Activated naive CD8-positive, alpha-beta T cell treated with anti-CD3 and anti-CD28 coated beads, Interleukin-2, amount 50 U/mL, for 24 hours (primary cell): ENCODE data around the gene ATP6V1G2.
"Not testable (repeated sequence)": the region's sequence is repeated elsewhere in the genome, so short reads cannot be mapped to it uniquely, and the experiment has no call there.

Experiments
- ATAC-seq: fragments of 150-1000 bp; cut with Tn5 transposase; one replicate; pipeline ENCODE4 v1.10.0; 2021
- DNase-seq: peaks from one replicate; pipeline ENCODE4 v3.0.0; 2021
- H3K27ac Mint-ChIP-seq: one replicate; pipeline ENCODE4 v1.8.0; 2021; ENCODE audit warnings: mild to moderate bottlenecking, mixed read lengths
- H3K27me3 Mint-ChIP-seq: one replicate; pipeline ENCODE4 v1.8.0; 2021; ENCODE audit warnings: mixed read lengths
- H3K36me3 Mint-ChIP-seq: one replicate; pipeline ENCODE4 v1.8.0; 2021; ENCODE audit warnings: low read depth, mixed read lengths
- H3K4me1 Mint-ChIP-seq: one replicate; pipeline ENCODE4 v1.8.0; 2021; ENCODE audit warnings: mixed read lengths
- H3K4me3 Mint-ChIP-seq: one replicate; pipeline ENCODE4 v1.8.0; 2021; ENCODE audit warnings: mild to moderate bottlenecking, moderate library complexity, mixed read lengths
- H3K9me3 Mint-ChIP-seq: one replicate; pipeline ENCODE4 v1.8.0; 2021; ENCODE audit warnings: mixed read lengths

ATP6V1G2 gene

DNA sequence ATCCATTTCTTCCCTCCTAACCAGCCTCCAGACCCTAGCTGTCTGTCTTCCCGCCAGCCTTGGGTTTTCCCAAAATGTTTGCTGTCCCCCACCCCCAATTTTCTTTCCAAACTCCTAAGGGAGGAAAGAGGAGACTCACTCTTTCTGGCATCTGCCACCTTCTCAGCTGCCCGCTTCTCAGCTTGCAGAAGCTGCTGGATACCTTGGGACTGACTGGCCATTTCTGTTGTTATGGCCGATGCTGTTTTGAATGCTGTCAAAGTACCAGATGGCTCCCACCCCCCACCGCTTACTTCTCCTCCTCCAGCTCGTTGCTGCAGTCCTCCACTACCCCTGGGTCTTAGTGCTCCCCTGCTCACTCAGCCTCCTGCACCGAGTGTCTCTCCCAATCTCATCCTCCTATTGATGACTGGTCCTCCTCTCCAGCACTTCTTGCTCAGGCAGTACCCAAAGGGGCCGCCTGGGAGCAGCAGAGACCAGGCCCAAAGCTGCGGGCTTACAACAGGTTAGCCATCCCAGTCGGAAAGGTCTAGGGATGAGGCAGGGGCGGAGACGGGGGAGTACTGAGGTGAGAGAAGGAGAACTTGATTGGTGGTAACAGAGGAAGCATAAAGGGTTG, at the start of gene ATP6V1G2:
Gene ATP6V1G2, minus strand, starts transcription at position 270 of the 619 bp plus-strand sequence. Its CDS starts 49 bp downstream, at position 221.
- Mint-ChIP-seq H3K27me3 (no peaks in the 10 kb centered on the region), H3K27ac (peak within 1 kb of the TSS; percentile 89), H3K9me3 (no peaks in the 10 kb centered on the region), H3K36me3 (peaks cover 18% of the 10 kb centered on the region), H3K4me3 (peak within 1 kb of the TSS; percentile 86), H3K4me1 (peaks cover 62% of the 10 kb centered on the region)
- ATAC-seq (peak; percentile 77), DNase-seq (peak; percentile 93)

GRCh38 chr6:31592396-31592771, 46.0 kb upstream of the ATP6V1G2 start:
- H3K4me1 Mint-ChIP-seq = peaks cover 61% of the 10 kb centered on the region
- ATAC-seq (no peak), DNase-seq (no peak)

DNA sequence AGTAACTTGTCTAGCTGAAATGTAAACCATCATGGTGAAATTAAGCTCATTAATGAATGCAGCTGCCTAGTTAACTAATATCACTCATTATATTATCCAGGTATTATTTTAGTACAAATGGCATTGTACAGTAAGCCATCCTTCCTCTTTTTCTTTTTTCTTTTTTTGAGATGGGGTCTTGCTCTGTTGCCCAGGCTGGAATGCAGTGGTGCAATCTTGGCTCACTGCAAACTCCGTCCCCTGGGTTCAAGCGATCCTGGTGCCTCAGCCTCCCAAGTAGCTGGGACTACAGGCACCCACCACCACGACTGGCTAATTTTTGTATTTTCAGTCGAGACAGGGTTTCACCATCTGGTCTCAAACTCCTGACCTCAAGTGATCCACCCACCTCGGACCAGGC, 44.3 kb upstream of the ATP6V1G2 start:
- H3K27ac Mint-ChIP-seq, H3K4me3 Mint-ChIP-seq, DNase-seq: not testable (repeated sequence)

More at GRCh38 chr6:31592396-31592771, 46.0 kb upstream of the ATP6V1G2 start:
- Mint-ChIP-seq H3K9me3 (no peaks in the 10 kb centered on the region), H3K27ac (peak overlapping the region; percentile 87), H3K27me3 (no peaks in the 10 kb centered on the region), H3K36me3 (no peaks in the 10 kb centered on the region), H3K4me3 (peak overlapping the region; percentile 70)

GRCh38 chr6:31588871-31589650, 42.7 kb upstream of the ATP6V1G2 start:
- Mint-ChIP-seq H3K27ac (peak overlapping the region; percentile 82), H3K9me3 (no peaks in the 10 kb centered on the region), H3K27me3 (no peaks in the 10 kb centered on the region), H3K4me3 (peak overlapping the region; percentile 27), H3K4me1 (peaks cover 72% of the 10 kb centered on the region), H3K36me3 (peaks cover 2% of the 10 kb centered on the region)
- DNase-seq = no peak
- no peak for ATAC-seq

More for the DNA sequence above, 44.3 kb upstream of the ATP6V1G2 start:
- H3K36me3 Mint-ChIP-seq, H3K9me3 Mint-ChIP-seq, ATAC-seq, H3K27me3 Mint-ChIP-seq: not testable (repeated sequence)
- peaks cover 66% of the 10 kb centered on the region for H3K4me1 Mint-ChIP-seq

DNA sequence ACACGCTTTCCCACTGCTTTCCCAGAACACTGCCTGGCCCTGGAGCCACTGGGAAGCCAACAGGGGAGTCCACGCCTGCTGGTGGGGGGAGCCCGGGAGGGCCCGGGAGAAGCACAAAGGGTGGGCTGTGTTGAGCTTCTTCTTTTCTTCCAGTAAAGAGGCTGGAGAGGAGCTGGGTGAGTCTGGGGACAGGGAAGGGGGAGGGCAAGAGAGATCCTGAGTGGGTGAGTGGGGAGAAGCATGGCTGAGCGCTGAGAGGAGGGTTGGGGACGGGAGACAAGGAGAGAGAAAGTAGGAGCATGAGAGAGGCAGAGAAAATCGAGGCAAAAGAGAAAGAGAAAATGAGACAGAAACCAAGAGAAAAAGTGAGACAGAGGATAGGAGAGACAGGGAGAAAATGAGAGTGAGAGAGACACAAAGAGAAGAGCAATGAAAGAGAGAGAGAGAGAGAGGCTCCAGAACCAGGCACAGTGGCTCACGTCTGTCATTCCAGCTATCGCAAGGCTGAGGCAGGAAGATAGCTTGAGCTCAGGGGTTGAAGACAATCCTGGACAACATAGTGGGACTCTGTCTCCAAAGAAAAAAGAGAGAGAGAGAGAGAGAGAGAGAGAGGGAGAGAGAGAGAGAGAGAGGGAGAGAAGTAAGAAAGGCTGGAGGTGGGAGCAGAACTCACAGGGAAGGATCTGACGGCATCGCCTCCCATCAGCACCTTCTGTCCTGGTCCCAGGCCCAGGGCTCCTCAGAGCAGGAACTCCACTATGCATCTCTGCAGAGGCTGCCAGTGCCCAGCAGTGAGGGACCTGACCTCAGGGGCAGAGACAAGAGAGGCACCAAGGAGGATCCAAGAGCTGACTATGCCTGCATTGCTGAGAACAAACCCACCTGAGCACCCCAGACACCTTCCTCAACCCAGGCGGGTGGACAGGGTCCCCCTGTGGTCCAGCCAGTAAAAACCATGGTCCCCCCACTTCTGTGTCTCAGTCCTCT, 41.7 kb upstream of the ATP6V1G2 start:
- no peaks in the 10 kb centered on the region for H3K27me3 Mint-ChIP-seq
- peaks cover 2% of the 10 kb centered on the region for H3K36me3 Mint-ChIP-seq
- ATAC-seq = no peak
- no peaks in the 10 kb centered on the region for H3K9me3 Mint-ChIP-seq
- no peak for DNase-seq
- H3K4me3 Mint-ChIP-seq = peak overlapping the region; percentile 77
- peak overlapping the region; percentile 81 for H3K27ac Mint-ChIP-seq
- H3K4me1 Mint-ChIP-seq = peaks cover 70% of the 10 kb centered on the region

DNA sequence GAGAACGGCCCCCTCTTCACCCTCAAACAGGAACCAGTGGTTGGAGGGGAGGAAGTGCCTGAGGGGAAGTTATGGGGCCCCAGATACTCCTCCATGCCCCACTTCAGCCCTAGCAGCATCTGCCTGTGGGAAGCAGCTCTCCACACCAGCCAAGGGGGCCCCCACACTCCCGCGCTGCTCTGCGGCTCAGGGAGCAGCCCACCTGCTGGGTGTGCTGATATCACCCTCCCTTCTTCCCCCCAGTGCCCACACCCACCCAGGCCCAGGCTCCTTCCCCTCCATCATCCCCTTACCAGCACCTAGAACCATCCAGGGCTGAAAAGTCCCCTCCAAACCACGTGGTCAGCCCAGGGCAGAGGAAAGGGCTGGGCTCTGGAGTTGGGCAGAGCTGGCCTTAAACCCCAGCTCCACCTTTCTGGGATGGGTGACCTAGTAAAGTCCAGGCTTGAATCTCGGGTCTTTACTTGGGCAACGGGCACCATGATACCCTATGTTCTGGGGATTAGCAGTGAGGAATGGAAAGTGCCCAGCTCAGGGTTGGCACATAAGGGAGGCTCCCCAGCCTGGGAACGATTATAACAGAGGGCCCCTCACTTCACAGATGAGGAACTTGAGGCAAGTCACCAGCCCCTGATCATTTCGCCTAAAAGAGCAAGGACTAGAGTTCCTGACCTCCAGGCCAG, 40.3 kb upstream of the ATP6V1G2 start:
- H3K27ac Mint-ChIP-seq = peak overlapping the region; percentile 79
- peak; percentile 30 for ATAC-seq
- DNase-seq = no peak

GRCh38 chr6:31586008-31586407, 39.6 kb upstream of the ATP6V1G2 start, which contains the start of gene LST1:
Gene LST1 (plus strand): TSS chr6:31586277. CDS start chr6:31587300, 1,023 bp downstream.
- no peak for DNase-seq
- H3K36me3 Mint-ChIP-seq = peaks cover 8% of the 10 kb centered on the region
- no peaks in the 10 kb centered on the region for H3K27me3 Mint-ChIP-seq
- no peak for ATAC-seq
- no peaks in the 10 kb centered on the region for H3K9me3 Mint-ChIP-seq
- peaks cover 71% of the 10 kb centered on the region for H3K4me1 Mint-ChIP-seq
- peak within 1 kb of the TSS; percentile 77 for H3K4me3 Mint-ChIP-seq
- peak within 1 kb of the TSS; percentile 79 for H3K27ac Mint-ChIP-seq

More for the DNA sequence above, 40.3 kb upstream of the ATP6V1G2 start:
- no peaks in the 10 kb centered on the region for H3K27me3 Mint-ChIP-seq
- H3K4me3 Mint-ChIP-seq = peak overlapping the region; percentile 77
- H3K36me3 Mint-ChIP-seq = peaks cover 4% of the 10 kb centered on the region
- peaks cover 71% of the 10 kb centered on the region for H3K4me1 Mint-ChIP-seq
- H3K9me3 Mint-ChIP-seq = no peaks in the 10 kb centered on the region

DNA sequence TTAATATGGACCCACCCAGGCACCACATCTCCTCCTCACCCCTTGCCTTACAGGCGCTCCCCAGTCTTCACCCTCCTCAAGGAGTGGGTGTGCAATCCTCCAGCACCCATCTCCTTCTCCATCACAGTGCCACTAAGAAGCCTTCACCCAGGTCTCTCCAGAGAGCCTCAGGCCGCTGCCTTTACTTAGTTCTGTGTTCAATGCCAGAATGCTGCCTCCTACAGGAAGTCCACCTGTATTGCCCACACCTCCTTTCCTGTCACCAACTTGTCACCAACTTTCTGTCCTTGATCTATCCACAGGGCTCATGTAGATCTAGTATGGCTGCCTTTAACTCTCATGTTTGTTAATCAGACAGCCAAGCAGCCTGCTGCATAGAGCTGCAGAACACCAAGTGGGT, 39.1 kb upstream of the ATP6V1G2 start:
- no peaks in the 10 kb centered on the region for H3K27me3 Mint-ChIP-seq
- H3K36me3 Mint-ChIP-seq = peaks cover 10% of the 10 kb centered on the region
- peak overlapping the region; percentile 79 for H3K27ac Mint-ChIP-seq
- H3K4me3 Mint-ChIP-seq = peak overlapping the region; percentile 77
- peaks cover 69% of the 10 kb centered on the region for H3K4me1 Mint-ChIP-seq
- H3K9me3 Mint-ChIP-seq = no peaks in the 10 kb centered on the region
- ATAC-seq = peak; percentile 17
- no peak for DNase-seq

DNA sequence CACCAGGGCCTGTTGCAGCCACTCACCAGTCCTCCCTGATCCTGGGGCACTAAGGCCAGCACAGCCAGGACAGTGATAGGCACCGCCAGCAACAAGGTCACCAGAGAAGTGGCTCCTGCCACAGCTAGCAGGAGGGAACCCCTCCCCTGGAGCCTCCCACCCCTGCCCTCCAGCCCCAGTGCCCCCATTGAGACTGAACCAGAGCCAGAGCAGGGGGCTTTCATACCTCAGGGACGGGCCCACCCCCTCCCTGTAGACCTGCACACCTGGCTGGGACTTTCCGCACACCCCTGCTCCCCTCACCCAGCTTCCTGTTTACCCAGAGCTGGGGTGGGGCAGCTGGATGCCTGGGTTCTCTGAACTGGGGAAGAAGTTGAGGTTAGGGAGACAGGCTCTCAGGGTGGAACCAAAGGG, 35.8 kb upstream of the ATP6V1G2 start, which contains the start of gene LTB:
Gene LTB, minus strand, starts transcription at position 195 of the 414 bp plus-strand sequence. Its CDS starts 7 bp downstream, at position 188.
- DNase-seq (no peak), ATAC-seq (no peak)
- Mint-ChIP-seq H3K4me1 (peaks cover 75% of the 10 kb centered on the region), H3K36me3 (peaks cover 32% of the 10 kb centered on the region), H3K27me3 (no peaks in the 10 kb centered on the region), H3K27ac (peak within 1 kb of the TSS; percentile 87), H3K9me3 (no peaks in the 10 kb centered on the region), H3K4me3 (peak within 1 kb of the TSS; percentile 99)

DNA sequence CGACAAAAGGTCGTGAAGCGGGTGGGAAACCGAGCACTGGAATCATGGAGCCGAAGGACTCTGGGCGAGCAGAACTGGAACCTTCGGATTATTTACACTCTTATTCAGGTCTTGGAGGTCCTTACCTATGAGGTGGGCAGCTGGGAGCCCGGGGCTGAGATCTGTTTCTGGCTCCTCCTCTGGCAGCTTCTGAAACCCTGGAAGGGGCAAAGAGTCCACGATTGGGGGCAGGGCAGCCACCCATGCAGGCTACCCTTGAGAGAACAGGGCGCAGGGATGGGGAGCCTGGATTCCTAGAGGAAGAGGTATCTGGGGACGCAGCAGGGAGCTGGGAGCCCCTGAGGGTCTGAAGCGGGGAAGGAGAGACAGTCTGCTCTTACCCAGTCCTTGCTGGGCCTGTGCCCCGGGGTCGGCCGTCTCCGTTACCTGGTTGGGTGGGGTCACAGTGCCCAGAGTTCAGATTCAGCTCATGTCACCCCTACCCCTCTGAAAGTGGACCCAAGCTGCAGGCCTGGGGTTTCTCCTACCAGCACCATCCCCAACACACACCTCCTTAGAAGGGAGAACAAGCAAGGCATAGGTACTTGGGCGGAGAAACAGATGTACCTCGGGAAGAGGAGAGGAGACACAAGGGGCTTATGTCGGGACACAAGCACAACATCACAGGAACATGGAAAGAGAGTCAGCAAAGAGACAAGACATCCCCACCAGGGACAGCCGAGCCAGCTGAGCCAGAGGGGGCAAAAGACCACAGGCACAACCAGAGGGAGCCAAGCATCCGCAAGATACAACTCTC, 35.2 kb upstream of the ATP6V1G2 start:
- Mint-ChIP-seq H3K27ac (peak overlapping the region; percentile 87), H3K9me3 (no peaks in the 10 kb centered on the region), H3K27me3 (no peaks in the 10 kb centered on the region), H3K4me3 (peak overlapping the region; percentile 99), H3K36me3 (peaks cover 38% of the 10 kb centered on the region), H3K4me1 (peaks cover 74% of the 10 kb centered on the region)
- ATAC-seq (no peak), DNase-seq (no peak)

DNA sequence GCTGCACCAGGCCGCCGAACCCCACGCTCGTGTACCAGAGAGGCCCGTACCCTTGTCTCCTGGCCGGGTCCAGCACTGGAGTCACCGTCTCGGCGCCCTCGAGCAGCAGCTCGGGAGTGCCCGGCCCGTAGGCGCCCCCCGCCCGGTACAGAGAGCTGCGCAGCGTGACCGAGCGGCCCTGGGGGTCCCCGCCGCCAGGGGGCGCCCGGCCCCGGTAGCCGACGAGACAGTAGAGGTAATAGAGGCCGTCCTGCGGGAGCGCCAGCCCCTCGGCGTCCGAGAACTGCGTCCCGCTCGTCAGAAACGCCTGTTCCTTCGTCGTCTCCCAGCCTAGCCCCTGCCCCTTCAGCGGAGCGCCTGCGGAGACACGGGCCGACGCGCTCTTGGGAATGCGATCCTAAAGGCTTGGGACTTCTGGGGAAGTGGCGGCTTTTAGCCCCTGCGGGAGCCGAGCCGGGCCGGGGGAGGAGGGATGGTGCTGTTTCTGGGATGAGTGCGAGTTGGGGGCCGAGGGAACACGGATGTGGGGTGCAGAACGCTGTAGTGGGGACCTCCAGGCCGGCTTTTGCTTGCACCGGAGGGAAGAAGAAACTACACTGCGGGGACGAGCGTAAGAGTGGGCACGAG, 34.5 kb upstream of the ATP6V1G2 start:
- Mint-ChIP-seq H3K36me3 (peaks cover 45% of the 10 kb centered on the region), H3K4me3 (peak overlapping the region; percentile 99), H3K27ac (peak overlapping the region; percentile 87), H3K9me3 (no peaks in the 10 kb centered on the region), H3K27me3 (no peaks in the 10 kb centered on the region), H3K4me1 (peaks cover 74% of the 10 kb centered on the region)
- DNase-seq (peak; percentile 95), ATAC-seq (peak; percentile 78)

DNA sequence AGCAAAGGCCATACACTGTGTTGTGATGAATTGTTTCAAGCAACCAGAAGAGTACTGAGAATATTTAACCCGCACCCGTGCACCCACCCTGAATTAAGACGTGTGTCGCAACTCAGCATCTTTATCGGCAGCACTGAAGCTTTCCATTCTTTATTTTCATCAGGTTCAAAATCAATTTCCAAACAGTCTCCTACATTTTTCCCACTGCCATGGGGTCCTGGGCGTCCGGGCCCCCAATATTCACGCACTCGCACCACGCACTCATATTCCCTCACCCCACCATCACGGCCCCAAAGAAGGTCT, 34.0 kb upstream of the ATP6V1G2 start:
- H3K27me3 Mint-ChIP-seq = no peaks in the 10 kb centered on the region
- H3K9me3 Mint-ChIP-seq = no peaks in the 10 kb centered on the region
- peak overlapping the region; percentile 99 for H3K4me3 Mint-ChIP-seq
- no peak for DNase-seq
- peaks cover 74% of the 10 kb centered on the region for H3K4me1 Mint-ChIP-seq
- ATAC-seq = no peak
- H3K36me3 Mint-ChIP-seq = peaks cover 48% of the 10 kb centered on the region
- H3K27ac Mint-ChIP-seq = peak overlapping the region; percentile 87
